BLaER1 (cell line): ENCODE results near the gene CYP17A1.

ENCODE experiments used
- H3K27ac ChIP-seq: shearing (Covaris generic); formaldehyde crosslinking; 2 replicates; pipeline ENCODE4 v1.8.1; 2022
- H3K27me3 ChIP-seq: shearing (Covaris generic); formaldehyde crosslinking; 2 replicates; pipeline ENCODE4 v1.8.1; 2022
- H3K36me3 ChIP-seq: shearing (Covaris generic); formaldehyde crosslinking; 2 replicates; pipeline ENCODE4 v1.8.1; 2022
- H3K4me1 ChIP-seq: shearing (Covaris generic); formaldehyde crosslinking; 2 replicates; pipeline ENCODE4 v1.8.1; 2022
- H3K4me2 ChIP-seq: shearing (Covaris generic); formaldehyde crosslinking; 2 replicates; pipeline ENCODE4 v1.8.1; 2022
- H3K4me3 ChIP-seq: shearing (Covaris generic); formaldehyde crosslinking; 2 replicates; pipeline ENCODE4 v1.8.1; 2022
- H3K9ac ChIP-seq: shearing (Covaris generic); formaldehyde crosslinking; 2 replicates; pipeline ENCODE4 v1.8.1; 2022
- H3K9me3 ChIP-seq: shearing (Covaris generic); formaldehyde crosslinking; 2 replicates; pipeline ENCODE4 v1.8.1; 2022
- H4K20me1 ChIP-seq: shearing (Covaris generic); formaldehyde crosslinking; 2 replicates; pipeline ENCODE4 v1.8.1; 2022
- Cebpa-rat ChIP-seq: shearing (Covaris generic); IDR thresholded peaks from 2 replicates; pipeline ENCODE4 v1.8.1; 2022

CYP17A1 gene, protein sequence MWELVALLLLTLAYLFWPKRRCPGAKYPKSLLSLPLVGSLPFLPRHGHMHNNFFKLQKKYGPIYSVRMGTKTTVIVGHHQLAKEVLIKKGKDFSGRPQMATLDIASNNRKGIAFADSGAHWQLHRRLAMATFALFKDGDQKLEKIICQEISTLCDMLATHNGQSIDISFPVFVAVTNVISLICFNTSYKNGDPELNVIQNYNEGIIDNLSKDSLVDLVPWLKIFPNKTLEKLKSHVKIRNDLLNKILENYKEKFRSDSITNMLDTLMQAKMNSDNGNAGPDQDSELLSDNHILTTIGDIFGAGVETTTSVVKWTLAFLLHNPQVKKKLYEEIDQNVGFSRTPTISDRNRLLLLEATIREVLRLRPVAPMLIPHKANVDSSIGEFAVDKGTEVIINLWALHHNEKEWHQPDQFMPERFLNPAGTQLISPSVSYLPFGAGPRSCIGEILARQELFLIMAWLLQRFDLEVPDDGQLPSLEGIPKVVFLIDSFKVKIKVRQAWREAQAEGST

GRCh38 chr10:102837230-102837721 lies at the start of gene CYP17A1:
CYP17A1 (minus strand) TSS chr10:102837413; CDS start chr10:102837361, 52 bp downstream.
- H3K27ac ChIP-seq: no peak within 1 kb of the TSS
- no peak within 1 kb of the TSS for H3K4me3 ChIP-seq
- no peaks in the 10 kb centered on the region for H3K36me3 ChIP-seq
- H3K9me3 ChIP-seq: peaks cover 22% of the 10 kb centered on the region
- H3K4me2 ChIP-seq: no peak within 1 kb of the TSS
- H4K20me1 ChIP-seq: no peaks in the 10 kb centered on the region
- no peak for TF ChIP-seq Cebpa-rat
- no peaks in the 10 kb centered on the region for H3K27me3 ChIP-seq
- no peaks in the 10 kb centered on the region for H3K4me1 ChIP-seq
- no peak within 1 kb of the TSS for H3K9ac ChIP-seq

DNA sequence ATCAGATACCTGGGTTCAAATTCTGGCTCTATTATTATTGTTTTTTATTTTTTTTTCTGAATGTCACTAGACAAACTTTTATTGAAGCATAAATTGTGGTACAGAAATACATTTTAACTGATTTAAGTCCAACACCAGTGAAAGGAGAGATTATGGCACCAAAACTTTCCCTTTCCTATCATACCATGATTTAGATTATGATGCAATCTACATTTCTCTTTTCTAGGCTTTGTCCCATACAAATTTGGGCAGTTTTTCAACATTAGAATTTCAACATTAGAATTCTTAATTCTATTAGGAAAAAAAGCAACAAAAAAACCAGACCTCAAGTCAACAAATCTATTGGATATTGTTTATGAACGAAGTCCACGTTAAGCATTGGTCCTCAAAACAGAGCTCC lies 43.0 kb upstream of the CYP17A1 start:
- H3K36me3 ChIP-seq: peaks cover 14% of the 10 kb centered on the region; the same call in 1 of the 2 replicates
- no peak for TF ChIP-seq Cebpa-rat
- H3K27me3 ChIP-seq: no peaks in the 10 kb centered on the region
- no peaks in the 10 kb centered on the region for H4K20me1 ChIP-seq
- H3K9ac ChIP-seq: no peak overlapping the region
- no peak overlapping the region for H3K27ac ChIP-seq
- no peak overlapping the region for H3K4me2 ChIP-seq
- no peak overlapping the region for H3K4me3 ChIP-seq
- peaks cover 19% of the 10 kb centered on the region for H3K4me1 ChIP-seq
- H3K9me3 ChIP-seq: no peaks in the 10 kb centered on the region

GRCh38 chr10:102878629-102879028 lies 41.4 kb upstream of the CYP17A1 start:
- H3K9me3 ChIP-seq: no peaks in the 10 kb centered on the region
- H3K4me3 ChIP-seq: peak overlapping the region; percentile 15; the same call in 1 of the 2 replicates
- H3K36me3 ChIP-seq: peaks cover 28% of the 10 kb centered on the region; the same call in 1 of the 2 replicates
- no peaks in the 10 kb centered on the region for H4K20me1 ChIP-seq
- no peak for TF ChIP-seq Cebpa-rat
- H3K27ac ChIP-seq: peak overlapping the region; percentile 64
- H3K9ac ChIP-seq: peak overlapping the region; percentile 32; the same call in 1 of the 2 replicates
- no peaks in the 10 kb centered on the region for H3K27me3 ChIP-seq
- H3K4me2 ChIP-seq: peak overlapping the region; percentile 69
- H3K4me1 ChIP-seq: peaks cover 19% of the 10 kb centered on the region

DNA sequence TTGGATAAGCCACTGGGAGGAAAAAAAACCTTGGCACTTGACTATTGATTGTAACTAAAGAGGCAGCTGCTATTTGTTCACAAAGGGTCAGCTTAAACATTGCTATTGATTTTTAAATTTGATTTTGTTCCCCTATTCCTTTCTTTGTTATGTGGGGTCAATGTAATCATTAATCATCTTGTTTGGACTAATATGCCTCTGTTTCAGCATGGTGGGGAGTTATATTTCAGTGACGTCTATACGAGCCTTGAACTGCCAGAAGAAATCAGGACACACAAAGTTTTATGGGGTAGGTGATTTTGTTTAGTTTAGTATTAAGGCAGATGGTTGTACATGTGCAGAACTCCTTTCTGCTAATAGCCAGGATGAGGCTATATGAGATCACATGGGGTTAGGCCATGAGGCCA lies 39.5 kb upstream of the CYP17A1 start:
- Histone ChIP-seq H4K20me1 (no peaks in the 10 kb centered on the region), H3K27ac (no peak overlapping the region), H3K4me3 (no peak overlapping the region), H3K9ac (no peak overlapping the region), H3K27me3 (no peaks in the 10 kb centered on the region), H3K9me3 (no peaks in the 10 kb centered on the region), H3K4me2 (no peak overlapping the region), H3K4me1 (peaks cover 28% of the 10 kb centered on the region), H3K36me3 (peaks cover 27% of the 10 kb centered on the region; the same call in 1 of the 2 replicates)
- TF ChIP-seq Cebpa-rat: no peak

DNA sequence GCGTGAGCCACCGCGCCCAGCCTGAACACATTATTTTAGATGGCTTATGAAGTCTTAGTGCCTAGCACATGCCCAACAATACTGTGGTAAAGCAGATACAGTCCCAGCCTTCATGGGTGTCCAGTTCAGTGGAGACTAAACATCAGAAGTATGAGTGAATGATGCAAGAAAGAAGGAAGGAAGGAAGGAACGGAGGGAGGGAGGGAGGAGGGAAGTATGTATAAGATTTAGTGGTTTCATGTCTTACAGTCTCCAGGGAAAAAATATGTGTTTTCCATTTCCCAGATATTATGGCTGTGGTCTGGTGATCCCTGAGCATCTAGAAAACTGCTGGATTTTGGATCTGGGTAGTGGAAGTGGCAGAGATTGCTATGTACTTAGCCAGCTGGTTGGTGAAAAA lies 35.0 kb upstream of the CYP17A1 start:
- no peak overlapping the region for H3K27ac ChIP-seq
- H3K27me3 ChIP-seq: no peaks in the 10 kb centered on the region
- H3K36me3 ChIP-seq: peaks cover 26% of the 10 kb centered on the region; the same call in 1 of the 2 replicates
- H3K9ac ChIP-seq: no peak overlapping the region
- TF ChIP-seq Cebpa-rat: no peak
- H3K4me1 ChIP-seq: peaks cover 44% of the 10 kb centered on the region
- no peaks in the 10 kb centered on the region for H4K20me1 ChIP-seq
- no peaks in the 10 kb centered on the region for H3K9me3 ChIP-seq
- H3K4me2 ChIP-seq: peak overlapping the region; percentile 40
- H3K4me3 ChIP-seq: no peak overlapping the region

DNA sequence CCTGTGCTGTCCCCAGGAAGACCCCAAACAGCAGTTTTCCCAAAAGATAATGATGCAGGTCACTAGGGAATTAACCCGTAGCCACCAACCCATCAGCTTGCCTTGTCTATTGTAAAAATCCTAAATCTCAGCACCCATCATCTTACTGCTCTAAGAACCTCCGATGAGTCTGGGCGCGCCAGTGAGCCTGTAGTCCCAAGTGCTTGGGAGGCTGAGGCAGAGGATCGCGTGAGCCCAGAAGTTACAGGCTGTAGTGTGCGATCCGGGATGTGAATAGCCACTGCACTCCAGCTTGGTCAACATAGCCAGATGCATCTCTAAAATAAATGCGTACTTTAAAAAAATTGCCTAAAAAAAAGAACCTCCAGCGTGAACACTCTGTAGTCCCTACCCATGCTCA lies 33.0 kb upstream of the CYP17A1 start:
- Histone ChIP-seq H3K4me3 (peak overlapping the region; percentile 70), H3K27me3 (no peaks in the 10 kb centered on the region), H3K4me2 (peak overlapping the region; percentile 99), H4K20me1 (no peaks in the 10 kb centered on the region), H3K9ac (peak overlapping the region; percentile 84), H3K36me3 (peaks cover 24% of the 10 kb centered on the region; the same call in 1 of the 2 replicates), H3K27ac (peak overlapping the region; percentile 83), H3K4me1 (peaks cover 44% of the 10 kb centered on the region), H3K9me3 (no peaks in the 10 kb centered on the region)
- no peak for TF ChIP-seq Cebpa-rat

DNA sequence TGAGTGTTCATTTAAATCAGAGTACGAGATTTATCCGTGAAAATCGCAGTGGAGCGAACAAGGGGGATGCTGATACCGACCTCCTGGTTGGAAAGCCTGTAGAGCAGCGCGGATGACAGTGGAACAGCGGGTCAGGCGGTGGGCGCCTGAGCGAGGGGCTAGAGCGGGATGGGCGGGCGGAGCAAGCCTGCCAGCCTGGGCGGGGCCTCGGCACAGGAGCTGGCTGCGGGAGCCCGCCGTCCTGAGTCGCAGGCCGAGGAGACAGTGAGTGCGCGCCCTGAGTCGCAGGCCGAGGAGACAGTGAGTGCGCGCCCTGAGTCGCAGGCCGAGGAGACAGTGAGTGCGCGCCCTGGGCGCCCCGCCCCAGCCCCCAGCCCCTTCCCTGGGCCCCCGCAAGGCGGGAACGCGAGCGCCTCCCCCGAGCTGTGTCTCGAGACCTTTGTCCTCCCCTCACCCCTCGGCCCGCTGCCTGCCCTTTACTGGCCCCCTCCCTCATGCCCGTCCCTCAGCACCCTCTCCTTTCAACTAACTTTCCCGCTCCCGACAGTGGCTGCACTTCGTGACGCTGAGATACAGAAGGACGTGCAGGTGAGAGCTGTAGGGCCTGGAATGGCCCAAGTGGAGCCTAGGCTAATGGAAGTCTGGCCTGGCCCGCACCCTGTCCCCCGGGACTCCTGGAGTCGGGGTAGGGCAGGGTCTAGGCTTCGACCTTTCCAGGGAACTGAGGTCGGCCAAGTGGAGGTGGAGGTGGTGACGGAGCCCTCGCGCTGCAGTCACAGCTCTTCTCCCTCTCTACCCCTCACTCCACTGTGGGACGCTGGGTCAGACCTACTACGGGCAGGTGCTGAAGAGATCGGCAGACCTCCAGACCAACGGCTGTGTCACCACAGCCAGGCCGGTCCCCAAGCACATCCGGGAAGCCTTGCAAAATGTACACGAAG lies 32.3 kb upstream of the CYP17A1 start, which contains the start of gene AS3MT:
TSS of gene AS3MT (plus strand) at position 213 of the 941 bp plus-strand sequence. CDS start at position 336, 123 bp downstream.
- Histone ChIP-seq H4K20me1 (no peaks in the 10 kb centered on the region), H3K4me1 (peaks cover 44% of the 10 kb centered on the region), H3K9me3 (no peaks in the 10 kb centered on the region), H3K36me3 (peaks cover 17% of the 10 kb centered on the region; the same call in 1 of the 2 replicates), H3K27me3 (no peaks in the 10 kb centered on the region), H3K9ac (peak within 1 kb of the TSS; percentile 84), H3K4me3 (peak within 1 kb of the TSS; percentile 70), H3K4me2 (peak within 1 kb of the TSS; percentile 99), H3K27ac (peak within 1 kb of the TSS; percentile 83)
- TF ChIP-seq Cebpa-rat: no peak

GRCh38 chr10:102868911-102869257 lies 31.7 kb upstream of the CYP17A1 start:
- H4K20me1 ChIP-seq: no peaks in the 10 kb centered on the region
- H3K27me3 ChIP-seq: no peaks in the 10 kb centered on the region
- peaks cover 13% of the 10 kb centered on the region for H3K36me3 ChIP-seq
- H3K4me2 ChIP-seq: peak overlapping the region; percentile 99
- peak overlapping the region; percentile 70 for H3K4me3 ChIP-seq
- H3K9ac ChIP-seq: peak overlapping the region; percentile 84
- H3K4me1 ChIP-seq: peaks cover 44% of the 10 kb centered on the region
- TF ChIP-seq Cebpa-rat: no peak
- H3K9me3 ChIP-seq: no peaks in the 10 kb centered on the region
- H3K27ac ChIP-seq: peak overlapping the region; percentile 83

- no peak for TF ChIP-seq Cebpa-rat
Observed at GRCh38 chr10:102865620-102866019, 28.4 kb upstream of the CYP17A1 start.

More at GRCh38 chr10:102865620-102866019, 28.4 kb upstream of the CYP17A1 start:
- H3K4me1 ChIP-seq: peaks cover 23% of the 10 kb centered on the region
- H3K36me3 ChIP-seq: peaks cover 29% of the 10 kb centered on the region
- no peaks in the 10 kb centered on the region for H4K20me1 ChIP-seq
- H3K9me3 ChIP-seq: no peaks in the 10 kb centered on the region
- H3K4me3 ChIP-seq: no peak overlapping the region
- H3K27ac ChIP-seq: no peak overlapping the region
- H3K27me3 ChIP-seq: no peaks in the 10 kb centered on the region
- H3K9ac ChIP-seq: no peak overlapping the region
- no peak overlapping the region for H3K4me2 ChIP-seq
